OCI-LY1 (cell line): ENCODE results near the gene MDH1B.

Experiments used
- H2AFZ ChIP-seq: fragments of 200-600 bp; sonication (generic), shearing (Covaris generic); 2 replicates; pipeline ENCODE4 v1.6.0; 2014; ENCODE audit warnings: antibody characterized with exemption, mild to moderate bottlenecking, low read length
- H3F3A ChIP-seq: fragments of 200-600 bp; sonication (generic), shearing (Covaris generic); 2 replicates; pipeline ENCODE4 v1.6.0; 2014; ENCODE audit warnings: mild to moderate bottlenecking, antibody characterized with exemption, low read length, moderate library complexity; ENCODE audit not compliant: insufficient read depth
- H3K27ac ChIP-seq: fragments of 200-600 bp; sonication (generic); 2 replicates; pipeline ENCODE4 v1.5.1; 2014; ENCODE audit warnings: low read length, mixed run types, mild to moderate bottlenecking, low read depth; ENCODE audit not compliant: poor library complexity, severe bottlenecking
- H3K27me3 ChIP-seq: fragments of 200-600 bp; sonication (generic); 2 replicates; pipeline ENCODE4 v1.6.0; 2014; ENCODE audit warnings: antibody characterized with exemption, mild to moderate bottlenecking, low read length, moderate library complexity; ENCODE audit not compliant: insufficient read depth
- H3K36me3 ChIP-seq: fragments of 200-600 bp; sonication (generic); 2 replicates; pipeline ENCODE4 v1.6.1; 2014; ENCODE audit warnings: mild to moderate bottlenecking, antibody characterized with exemption, low read length, moderate library complexity, mixed read lengths; ENCODE audit not compliant: insufficient read depth
- H3K4me1 ChIP-seq: fragments of 200-600 bp; sonication (generic); 2 replicates; pipeline ENCODE4 v1.5.1; 2014; ENCODE audit warnings: mild to moderate bottlenecking, low read length, moderate library complexity; ENCODE audit not compliant: insufficient read depth, severe bottlenecking
- H3K4me2 ChIP-seq: fragments of 200-600 bp; sonication (generic), shearing (Covaris generic); 2 replicates; pipeline ENCODE4 v1.6.1; 2014; ENCODE audit warnings: low read length
- H3K4me3 ChIP-seq: fragments of 200-600 bp; sonication (generic); 2 replicates; pipeline ENCODE4 v1.5.1; 2014; ENCODE audit warnings: low read length, low read depth, mild to moderate bottlenecking, mixed read lengths; ENCODE audit not compliant: poor library complexity, severe bottlenecking
- H3K79me2 ChIP-seq: fragments of 200-600 bp; shearing (Covaris generic); 2 replicates; pipeline ENCODE4 v1.6.1; 2016; ENCODE audit warnings: mixed run types, low read length, mixed read lengths; ENCODE audit not compliant: insufficient read depth
- H3K9ac ChIP-seq: fragments of 200-600 bp; sonication (generic), shearing (Covaris generic); 2 replicates; pipeline ENCODE4 v1.6.1; 2014; ENCODE audit warnings: mild to moderate bottlenecking, low read length, mixed read lengths
- H3K9me2 ChIP-seq: fragments of 200-600 bp; sonication (generic), shearing (Covaris generic); 2 replicates; pipeline ENCODE4 v1.6.1; 2014; ENCODE audit warnings: low read depth, mild to moderate bottlenecking, low read length, mixed read lengths
- H3K9me3 ChIP-seq: fragments of 200-600 bp; shearing (Covaris generic); 2 replicates; pipeline ENCODE4 v1.6.1; 2014; ENCODE audit warnings: low read length, mixed read lengths
- H4K20me1 ChIP-seq: fragments of 200-600 bp; sonication (generic), shearing (Covaris generic); 2 replicates; pipeline ENCODE4 v1.6.0; 2016; ENCODE audit warnings: mild to moderate bottlenecking, low read length; ENCODE audit not compliant: insufficient read depth
- CTCF ChIP-seq: fragments of 200-600 bp; sonication (generic), shearing (Covaris generic); IDR thresholded peaks from 2 replicates; pipeline ENCODE4 v1.5.1; 2017; ENCODE audit warnings: mild to moderate bottlenecking, antibody characterized with exemption, low read length, moderate library complexity, mixed read lengths
- EZH2 ChIP-seq: fragments of 200-600 bp; sonication (generic), shearing (Covaris generic); IDR thresholded peaks from 2 replicates; pipeline ENCODE4 v1.8.0; 2017; ENCODE audit warnings: borderline replicate concordance, mixed run types, mild to moderate bottlenecking, antibody characterized with exemption, low read length, moderate library complexity, mixed read lengths

Gene MDH1B

GRCh38 chr2:206790311-206790935, 25.3 kb upstream of the MDH1B start:
- Histone ChIP-seq H3K79me2 (no peaks in the 10 kb centered on the region), H3F3A (no peaks in the 10 kb centered on the region), H3K4me3 (no peak overlapping the region), H3K9me3 (no peaks in the 10 kb centered on the region), H3K36me3 (peaks cover 73% of the 10 kb centered on the region), H4K20me1 (no peaks in the 10 kb centered on the region), H3K9me2 (no peaks in the 10 kb centered on the region), H3K4me1 (no peaks in the 10 kb centered on the region), H3K27ac (no peak overlapping the region), H2AFZ (no peak overlapping the region), H3K27me3 (no peaks in the 10 kb centered on the region), H3K4me2 (no peak overlapping the region), H3K9ac (no peak overlapping the region)
- TF ChIP-seq CTCF (no peak), EZH2 (no peak)

GRCh38 chr2:206784559-206785353, 19.6 kb upstream of the MDH1B start:
- H3K27ac ChIP-seq: no peak overlapping the region
- peaks cover 6% of the 10 kb centered on the region; the same call in 1 of the 2 replicates for H3K9me3 ChIP-seq
- no peaks in the 10 kb centered on the region for H3K79me2 ChIP-seq
- H2AFZ ChIP-seq: no peak overlapping the region
- no peaks in the 10 kb centered on the region for H3K4me1 ChIP-seq
- H3K4me2 ChIP-seq: no peak overlapping the region
- H3K4me3 ChIP-seq: no peak overlapping the region
- no peak overlapping the region for H3K9ac ChIP-seq
- TF ChIP-seq EZH2 (no peak), CTCF (no peak)
- no peaks in the 10 kb centered on the region for H3K9me2 ChIP-seq
- H3K27me3 ChIP-seq: no peaks in the 10 kb centered on the region
- no peaks in the 10 kb centered on the region for H4K20me1 ChIP-seq
- H3K36me3 ChIP-seq: peaks cover 89% of the 10 kb centered on the region
- no peaks in the 10 kb centered on the region for H3F3A ChIP-seq

- peak; percentile 26; the same call in 1 of the 2 replicates for TF ChIP-seq CTCF
- no peak for TF ChIP-seq EZH2
- no peak overlapping the region for H3K9ac ChIP-seq
- no peak overlapping the region for H3K4me3 ChIP-seq
- no peaks in the 10 kb centered on the region for H3K4me1 ChIP-seq
- H3K79me2 ChIP-seq: no peaks in the 10 kb centered on the region
- no peak overlapping the region for H3K27ac ChIP-seq
- H3K27me3 ChIP-seq: no peaks in the 10 kb centered on the region
- H4K20me1 ChIP-seq: no peaks in the 10 kb centered on the region
- H3K4me2 ChIP-seq: no peak overlapping the region
- H3K9me3 ChIP-seq: peaks cover 6% of the 10 kb centered on the region; the same call in 1 of the 2 replicates
- H2AFZ ChIP-seq: no peak overlapping the region
- no peaks in the 10 kb centered on the region for H3K9me2 ChIP-seq
- peaks cover 89% of the 10 kb centered on the region for H3K36me3 ChIP-seq
- no peaks in the 10 kb centered on the region for H3F3A ChIP-seq
Measured at GRCh38 chr2:206783718-206784117, 18.6 kb upstream of the MDH1B start.
